ENCODE data around the gene DEF6.

DEF6 gene

GRCh38 chr6:35343835-35344550, 46.4 kb downstream of the DEF6 start:
- no peak for DNase-seq (ENCODE audit: low spot score)

- no peak for DNase-seq (ENCODE audit: low spot score)
These were observed 53.8 kb downstream of the DEF6 start for GRCh38 chr6:35351422-35351821.

- no peak for DNase-seq (ENCODE audit: low spot score)
These were observed 55.1 kb downstream of the DEF6 start for GRCh38 chr6:35352735-35353134.

- no peak for DNase-seq (ENCODE audit: low spot score)
These were observed 56.9 kb downstream of the DEF6 start for GRCh38 chr6:35354361-35355135.

GRCh38 chr6:35356391-35356790, 58.8 kb downstream of the DEF6 start:
- no peak for DNase-seq (ENCODE audit: low spot score)

GRCh38 chr6:35357677-35358076, 60.1 kb downstream of the DEF6 start:
- DNase-seq (ENCODE audit: low spot score) = no peak

GRCh38 chr6:35358086-35358485, 60.5 kb downstream of the DEF6 start:
- DNase-seq (ENCODE audit: low spot score) = no peak

DNA sequence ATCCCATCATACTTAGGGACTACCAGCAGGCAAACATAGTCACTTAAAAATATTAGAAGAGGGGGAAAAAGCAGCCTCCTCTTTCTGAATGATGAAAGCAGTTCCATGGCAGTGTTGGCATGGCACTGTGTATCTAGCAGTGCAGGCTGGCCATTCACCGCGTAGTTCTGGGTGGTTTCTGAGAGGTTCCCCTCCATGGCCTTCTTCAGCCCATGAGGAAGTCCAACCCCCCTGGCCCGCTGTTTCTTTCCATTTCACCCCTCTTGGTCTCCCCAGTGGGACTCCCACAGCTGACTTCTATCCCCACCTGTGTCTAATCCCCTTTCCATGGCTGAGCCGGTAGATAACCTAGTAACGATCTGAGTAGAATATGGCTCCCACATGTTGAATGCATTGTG, 61.7 kb downstream of the DEF6 start:
- no peak for DNase-seq (ENCODE audit: low spot score)

- DNase-seq (ENCODE audit: low spot score) = no peak
These were observed 62.2 kb downstream of the DEF6 start for GRCh38 chr6:35359744-35360348.

- no peak for DNase-seq (ENCODE audit: low spot score)
These were observed 62.9 kb downstream of the DEF6 start for GRCh38 chr6:35360349-35361138.

DNA sequence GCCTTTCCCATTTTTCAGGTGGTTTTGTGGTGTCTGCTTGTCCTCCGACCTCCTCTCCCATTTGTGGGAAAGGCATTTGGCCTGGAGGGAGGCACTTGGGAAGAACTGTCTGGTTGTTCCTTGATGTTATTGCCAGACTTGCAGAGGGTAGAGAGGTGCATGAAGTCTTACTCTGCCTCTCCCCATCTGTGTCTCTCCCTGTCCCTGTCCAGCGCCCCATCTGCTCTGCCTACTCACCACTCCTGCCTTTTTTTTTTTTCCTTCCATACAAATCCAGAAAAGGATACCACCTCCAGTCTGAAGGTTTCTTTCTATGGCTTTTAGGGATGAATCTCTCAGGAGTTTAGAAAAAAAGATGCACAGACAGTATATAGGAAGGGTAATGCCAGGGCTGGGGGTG, 64.6 kb downstream of the DEF6 start:
- DNase-seq (ENCODE audit: low spot score) = no peak

- DNase-seq (ENCODE audit: low spot score) = no peak
These were observed 65.7 kb downstream of the DEF6 start for GRCh38 chr6:35363293-35363750.

- DNase-seq (ENCODE audit: low spot score) = no peak
These were observed 68.1 kb downstream of the DEF6 start for GRCh38 chr6:35365594-35366203.

GRCh38 chr6:35366204-35366596, 68.6 kb downstream of the DEF6 start:
- DNase-seq (ENCODE audit: low spot score) = no peak

GRCh38 chr6:35367646-35368037, 70.0 kb downstream of the DEF6 start:
- DNase-seq (ENCODE audit: low spot score) = no peak

GRCh38 chr6:35368038-35368887, 70.6 kb downstream of the DEF6 start:
- no peak for DNase-seq (ENCODE audit: low spot score)

GRCh38 chr6:35370124-35370741, 72.6 kb downstream of the DEF6 start:
- DNase-seq (ENCODE audit: low spot score) = peak; percentile 47

DNA sequence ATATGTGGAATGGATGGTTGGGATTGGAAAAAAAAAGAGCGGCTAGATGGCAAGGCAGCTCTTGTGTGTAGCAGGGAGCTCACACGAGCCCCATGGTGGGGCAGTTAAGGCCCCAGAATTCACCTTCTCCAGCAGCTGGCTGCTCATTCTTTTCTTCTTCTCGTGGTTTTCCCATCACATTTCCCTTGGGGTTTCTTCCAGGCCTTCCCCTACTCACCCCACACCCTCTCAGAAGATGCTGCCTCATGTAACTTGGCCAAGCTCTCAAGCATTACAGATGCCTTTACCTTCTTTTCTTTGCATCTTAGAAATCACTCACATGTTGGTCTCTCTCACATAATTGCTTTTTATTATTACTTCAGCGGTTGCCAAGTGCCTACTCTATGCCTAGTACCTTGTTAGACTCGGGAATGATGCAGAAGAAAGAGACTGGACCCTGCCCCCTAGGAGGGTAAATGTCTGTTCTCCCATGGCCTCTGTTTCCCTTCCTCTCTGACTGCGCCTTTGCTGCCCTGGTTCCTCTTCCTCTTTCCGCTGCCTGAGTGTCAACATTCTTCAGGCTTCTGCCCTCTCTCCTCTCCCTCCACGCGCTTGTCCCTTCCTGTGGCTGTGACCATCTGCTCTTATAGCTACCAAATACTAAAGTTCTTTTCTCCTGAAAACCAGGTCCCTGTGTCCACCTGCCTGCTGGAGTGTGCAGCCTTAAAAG, 73.3 kb downstream of the DEF6 start:
- no peak for DNase-seq (ENCODE audit: low spot score)

Data from CD4-positive, alpha-beta T cell treated with Interleukin-15 for 4 hours (primary cell).